Activated CD4-positive, alpha-beta memory T cell treated with anti-CD3 and anti-CD28 coated beads, Interleukin-2, amount 10 ng/mL, durations not matched to agents 7 days and 5 days (primary cell): ENCODE results near the gene PRDM16. TPM values are rescaled to one million over a fixed set of nuclear protein-coding genes. Genes with fewer than 3 reads are reported as not detected.

ENCODE experiments used
- CTCF ChIA-PET: fragments of 350-600 bp; sonication (Branson Sonifier 250); formaldehyde crosslinking; loops from one replicate; lab custom pipeline; 2021; ENCODE audit warnings: antibody characterized with exemption, inconsistent platforms; lab: Charles Lee
- POLR2A ChIA-PET: fragments of 350-600 bp; sonication (Branson Sonifier 250); formaldehyde crosslinking; loops from one replicate; lab custom pipeline; 2021; ENCODE audit warnings: antibody characterized with exemption; lab: Charles Lee
- DNase-seq: peaks from one replicate; pipeline ENCODE4 v3.0.0-alpha.2; 2020
- H3K27ac Mint-ChIP-seq: one replicate; pipeline ENCODE4 v1.8.0; 2021; ENCODE audit warnings: mild to moderate bottlenecking, mixed read lengths
- H3K27me3 Mint-ChIP-seq: one replicate; pipeline ENCODE4 v1.8.0; 2021; ENCODE audit warnings: mixed read lengths
- H3K36me3 Mint-ChIP-seq: one replicate; pipeline ENCODE4 v1.8.0; 2021; ENCODE audit warnings: low read depth, mixed read lengths
- H3K4me1 Mint-ChIP-seq: one replicate; pipeline ENCODE4 v1.8.0; 2021; ENCODE audit warnings: mixed read lengths
- H3K4me3 Mint-ChIP-seq: one replicate; pipeline ENCODE4 v1.8.0; 2021; ENCODE audit warnings: mild to moderate bottlenecking, mixed read lengths
- H3K9me3 Mint-ChIP-seq: one replicate; pipeline ENCODE4 v1.8.0; 2021; ENCODE audit warnings: mixed read lengths
- total RNA-seq, 2 experiments: library from RNA; stranded (reverse); gene quantifications; one replicate each; pipeline ENCODE4 v1.2.3, GENCODE V29; 2021

PRDM16 gene
- total RNA-seq, 2 experiments from 2014 or later = 0.03 to 0.20 TPM

- POLR2A ChIA-PET = no interaction called here
- CTCF ChIA-PET = no interaction called here
- DNase-seq = no peak
- Mint-ChIP-seq H3K27ac (no peak overlapping the region), H3K27me3 (no peaks in the 10 kb centered on the region), H3K9me3 (no peaks in the 10 kb centered on the region), H3K4me1 (no peaks in the 10 kb centered on the region), H3K4me3 (no peak overlapping the region), H3K36me3 (no peaks in the 10 kb centered on the region)
These were observed 282.7 kb downstream of the PRDM16 start for GRCh38 chr1:3351449-3352298.

GRCh38 chr1:3352299-3352951 is 283.4 kb downstream of the PRDM16 start:
- H3K36me3 Mint-ChIP-seq = no peaks in the 10 kb centered on the region
- H3K4me3 Mint-ChIP-seq = no peak overlapping the region
- CTCF ChIA-PET = no interaction called here
- POLR2A ChIA-PET = no interaction called here
- H3K4me1 Mint-ChIP-seq = no peaks in the 10 kb centered on the region
- H3K27ac Mint-ChIP-seq = no peak overlapping the region
- H3K27me3 Mint-ChIP-seq = no peaks in the 10 kb centered on the region
- no peak for DNase-seq
- no peaks in the 10 kb centered on the region for H3K9me3 Mint-ChIP-seq

- Mint-ChIP-seq H3K36me3 (no peaks in the 10 kb centered on the region), H3K27ac (no peak overlapping the region), H3K27me3 (no peaks in the 10 kb centered on the region), H3K4me3 (no peak overlapping the region), H3K9me3 (no peaks in the 10 kb centered on the region), H3K4me1 (no peaks in the 10 kb centered on the region)
- no peak for DNase-seq
- CTCF ChIA-PET = no interaction called here
- POLR2A ChIA-PET = no interaction called here
These were observed 283.9 kb downstream of the PRDM16 start for GRCh38 chr1:3352952-3353331.

- POLR2A ChIA-PET = no interaction called here
- Mint-ChIP-seq H3K27ac (no peak overlapping the region), H3K36me3 (no peaks in the 10 kb centered on the region), H3K9me3 (no peaks in the 10 kb centered on the region), H3K4me3 (no peak overlapping the region), H3K27me3 (no peaks in the 10 kb centered on the region), H3K4me1 (no peaks in the 10 kb centered on the region)
- DNase-seq = no peak
- CTCF ChIA-PET = no interaction called here
These were observed 284.9 kb downstream of the PRDM16 start for GRCh38 chr1:3353876-3354275.

GRCh38 chr1:3355089-3355488 is 286.1 kb downstream of the PRDM16 start:
- H3K27ac Mint-ChIP-seq = no peak overlapping the region
- no peaks in the 10 kb centered on the region for H3K9me3 Mint-ChIP-seq
- no peak for DNase-seq
- no peak overlapping the region for H3K4me3 Mint-ChIP-seq
- CTCF ChIA-PET = no interaction called here
- POLR2A ChIA-PET = no interaction called here
- H3K27me3 Mint-ChIP-seq = no peaks in the 10 kb centered on the region
- no peaks in the 10 kb centered on the region for H3K36me3 Mint-ChIP-seq
- H3K4me1 Mint-ChIP-seq = no peaks in the 10 kb centered on the region

GRCh38 chr1:3355894-3356826 is 287.2 kb downstream of the PRDM16 start:
- H3K9me3 Mint-ChIP-seq = no peaks in the 10 kb centered on the region
- no peak overlapping the region for H3K27ac Mint-ChIP-seq
- no peaks in the 10 kb centered on the region for H3K4me1 Mint-ChIP-seq
- DNase-seq = no peak
- CTCF ChIA-PET = no interaction called here
- H3K27me3 Mint-ChIP-seq = no peaks in the 10 kb centered on the region
- no peaks in the 10 kb centered on the region for H3K36me3 Mint-ChIP-seq
- no peak overlapping the region for H3K4me3 Mint-ChIP-seq
- POLR2A ChIA-PET = no interaction called here

GRCh38 chr1:3356827-3357460 is 287.9 kb downstream of the PRDM16 start:
- POLR2A ChIA-PET = no interaction called here
- CTCF ChIA-PET = no interaction called here
- Mint-ChIP-seq H3K4me3 (no peak overlapping the region), H3K9me3 (no peaks in the 10 kb centered on the region), H3K27me3 (no peaks in the 10 kb centered on the region), H3K27ac (no peak overlapping the region), H3K4me1 (no peaks in the 10 kb centered on the region), H3K36me3 (no peaks in the 10 kb centered on the region)
- DNase-seq = no peak

- POLR2A ChIA-PET = no interaction called here
- Mint-ChIP-seq H3K9me3 (no peaks in the 10 kb centered on the region), H3K4me1 (no peaks in the 10 kb centered on the region), H3K4me3 (no peak overlapping the region), H3K36me3 (no peaks in the 10 kb centered on the region), H3K27ac (no peak overlapping the region), H3K27me3 (no peaks in the 10 kb centered on the region)
- CTCF ChIA-PET = no interaction called here
- DNase-seq = no peak
These were observed 288.7 kb downstream of the PRDM16 start for GRCh38 chr1:3357526-3358297.

- ChIA-PET POLR2A (no interaction called here), CTCF (no interaction called here)
- H3K27me3 Mint-ChIP-seq = no peaks in the 10 kb centered on the region
- H3K4me1 Mint-ChIP-seq = no peaks in the 10 kb centered on the region
- DNase-seq = no peak
- no peaks in the 10 kb centered on the region for H3K36me3 Mint-ChIP-seq
- no peak overlapping the region for H3K4me3 Mint-ChIP-seq
- H3K9me3 Mint-ChIP-seq = no peaks in the 10 kb centered on the region
- no peak overlapping the region for H3K27ac Mint-ChIP-seq
These were observed 290.3 kb downstream of the PRDM16 start for GRCh38 chr1:3359351-3359750.

GRCh38 chr1:3359756-3360440 is 290.9 kb downstream of the PRDM16 start:
- Mint-ChIP-seq H3K27me3 (no peaks in the 10 kb centered on the region), H3K36me3 (no peaks in the 10 kb centered on the region), H3K9me3 (no peaks in the 10 kb centered on the region), H3K4me3 (no peak overlapping the region), H3K4me1 (no peaks in the 10 kb centered on the region), H3K27ac (no peak overlapping the region)
- DNase-seq = no peak
- CTCF ChIA-PET = no interaction called here
- POLR2A ChIA-PET = no interaction called here

- Mint-ChIP-seq H3K27ac (no peak overlapping the region), H3K36me3 (no peaks in the 10 kb centered on the region), H3K27me3 (peaks cover 1% of the 10 kb centered on the region), H3K9me3 (no peaks in the 10 kb centered on the region), H3K4me1 (no peaks in the 10 kb centered on the region), H3K4me3 (no peak overlapping the region)
- ChIA-PET CTCF (no interaction called here), POLR2A (no interaction called here)
- DNase-seq = no peak
These were observed 291.7 kb downstream of the PRDM16 start for GRCh38 chr1:3360646-3361257.
